NCI-H524 (cell line): ENCODE data around the gene BCL7B.
"Not testable (repeated sequence)": the region's sequence is repeated elsewhere in the genome, so short reads cannot be mapped to it uniquely, and the experiment has no call there.

Source experiments
- DNase-seq, 2 experiments: peaks; one replicate each; lab custom pipeline; 2025; lab: John Stamatoyannopoulos, UW

Gene BCL7B

DNA sequence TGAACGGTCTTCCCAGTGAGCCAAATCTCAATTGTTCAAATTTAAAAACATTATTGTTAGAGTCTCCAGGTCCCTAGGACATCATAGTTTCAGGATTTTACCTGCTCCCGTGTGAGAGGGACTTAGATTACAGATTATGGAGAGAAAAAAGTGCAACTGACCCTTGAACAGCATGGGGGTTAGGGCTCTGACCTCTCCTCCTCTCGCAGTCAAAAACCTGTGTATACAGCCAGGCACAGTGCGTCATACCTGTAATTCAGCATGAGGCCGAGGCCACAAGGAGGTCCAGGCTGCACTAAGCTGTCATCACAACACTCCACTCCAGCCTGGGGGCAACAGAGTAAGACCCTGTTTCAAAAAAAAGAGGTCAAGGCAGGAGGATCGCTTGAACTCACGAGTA lies 60.9 kb downstream of the BCL7B start:
- no peak for DNase-seq

DNA sequence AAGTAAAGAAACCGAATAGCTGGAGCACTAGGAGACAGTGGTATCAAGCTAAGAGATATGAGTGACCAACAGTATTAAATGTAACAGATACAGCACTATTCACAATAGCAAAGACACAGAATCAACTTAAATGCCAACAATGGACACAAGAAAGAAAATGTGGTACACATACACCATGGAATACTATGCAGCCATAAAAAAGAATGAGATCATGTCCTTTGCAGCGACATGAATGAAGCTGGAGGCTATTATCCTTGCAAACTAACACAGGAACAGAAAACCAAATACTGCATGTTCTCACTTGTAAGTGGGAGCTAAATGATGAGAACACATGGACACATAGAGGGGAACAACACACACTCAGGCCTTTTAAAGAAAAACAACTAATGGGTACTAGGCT lies 62.0 kb downstream of the BCL7B start:
- not testable (repeated sequence) for DNase-seq

DNA sequence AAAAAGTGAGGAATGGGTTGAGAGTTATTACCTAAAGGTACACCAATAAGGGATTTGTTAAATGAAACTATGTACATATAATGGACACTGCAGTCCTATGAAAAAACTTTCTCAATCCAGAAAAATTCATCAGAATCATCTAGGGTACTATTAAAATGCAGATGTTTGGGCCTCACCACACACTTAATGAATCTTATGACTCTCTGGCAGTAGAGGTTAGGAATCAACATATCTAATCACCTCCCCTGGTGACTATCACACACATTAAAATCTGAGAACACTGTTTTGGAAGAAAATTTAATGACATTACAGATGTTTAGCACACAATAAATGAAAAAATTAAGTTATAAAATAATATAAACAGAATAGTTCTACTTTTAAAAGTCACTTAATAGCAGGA lies 67.5 kb downstream of the BCL7B start:
- no peak for DNase-seq

DNA sequence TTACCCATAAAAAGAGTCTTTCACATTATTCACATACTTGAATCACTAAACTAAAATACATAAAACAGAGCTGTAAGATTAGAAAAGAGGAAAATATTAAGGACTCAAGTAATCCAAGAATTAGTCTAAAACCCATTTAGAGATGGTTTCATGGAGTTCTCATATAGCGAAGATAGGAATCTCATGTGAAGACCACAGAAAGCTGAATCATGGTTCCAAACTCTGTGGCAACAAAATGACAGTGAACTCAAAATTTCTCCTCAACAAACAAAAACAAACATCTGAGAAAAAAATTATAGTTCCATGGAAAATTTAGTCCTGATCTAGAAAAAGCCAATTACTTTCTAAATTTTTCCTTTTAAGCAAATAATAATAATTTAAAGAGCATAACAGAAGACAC lies 70.0 kb downstream of the BCL7B start:
- DNase-seq, result no peak
